ENCODE data around the gene ASCL1. TPM values are rescaled to one million over a fixed set of nuclear protein-coding genes. Genes with fewer than 3 reads are reported as not detected.

The ASCL1 gene
- total RNA-seq, 1 experiment from 2014 or later = not detected

DNA sequence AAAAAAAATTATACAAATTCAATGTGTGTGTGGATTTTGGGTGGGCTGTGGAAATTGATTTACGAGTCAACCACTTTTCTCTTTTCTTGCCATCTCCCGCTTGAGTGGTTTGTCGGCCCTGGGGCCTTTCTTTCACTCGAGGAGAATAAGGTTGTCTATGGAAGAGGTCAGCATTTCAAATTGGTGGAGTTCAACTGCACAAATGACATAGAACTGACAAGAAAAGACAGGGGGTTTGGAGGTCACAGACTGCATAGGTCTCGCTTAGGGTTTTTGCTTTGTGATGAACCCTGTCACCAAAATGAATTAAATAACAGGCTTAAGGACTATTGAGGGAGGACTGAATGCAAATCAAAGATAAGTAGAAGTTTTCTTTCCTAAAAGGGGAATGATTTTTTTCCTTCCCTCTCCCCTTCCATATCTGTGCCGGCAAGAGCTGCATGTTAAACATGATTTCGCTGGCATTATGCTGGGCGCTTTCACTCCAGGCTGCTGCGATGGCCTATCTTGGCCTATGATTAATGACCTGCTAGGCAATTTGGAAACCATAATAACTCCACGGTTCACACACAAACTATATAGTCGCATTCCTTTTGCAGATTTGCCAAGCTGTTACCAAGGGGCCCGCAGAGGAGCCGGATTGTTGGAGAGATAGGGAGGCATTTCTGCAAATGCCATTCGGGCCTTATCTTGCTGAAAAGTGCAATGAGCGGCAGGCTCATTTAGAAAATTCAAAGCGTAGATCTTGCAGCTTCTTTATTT is 20.7 kb downstream of the ASCL1 start:
- no TSS peak for BruUV-seq (replicated peaks)

DNA sequence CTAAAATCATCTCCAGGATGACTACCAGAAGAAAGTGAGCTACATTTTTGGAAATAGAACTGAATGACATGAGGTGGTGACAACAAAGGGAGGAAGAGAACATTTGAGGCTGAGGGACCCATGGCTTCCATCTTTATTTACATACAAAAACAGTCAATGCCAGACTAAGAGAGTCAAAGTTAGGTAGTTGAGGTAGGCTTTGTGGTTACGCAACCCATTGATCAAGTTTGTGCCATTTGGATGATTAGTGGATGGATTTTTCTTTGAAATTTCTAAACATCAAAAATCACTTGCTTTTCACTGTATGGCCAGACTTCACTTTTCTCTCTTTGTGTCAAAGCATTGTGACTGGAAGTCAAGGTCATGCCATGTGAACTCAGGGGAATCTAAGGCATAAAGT is 22.9 kb downstream of the ASCL1 start:
- Mint-ChIP-seq H3K36me3 (ENCODE audit: insufficient read depth, unreplicated experiment) (no peaks in the 10 kb centered on the region), H3K4me1 (ENCODE audit: insufficient read depth, unreplicated experiment) (no peaks in the 10 kb centered on the region), H3K9me3 (ENCODE audit: unreplicated experiment) (peaks cover 16% of the 10 kb centered on the region), H3K4me3 (ENCODE audit: unreplicated experiment) (no peak overlapping the region), H3K27ac (ENCODE audit: low read depth, unreplicated experiment) (no peak overlapping the region), H3K27me3 (ENCODE audit: insufficient read depth, unreplicated experiment) (no peaks in the 10 kb centered on the region)
- intact Hi-C loops (cut with micrococcal nuclease) = no loop called here
- no TSS peak for BruUV-seq (replicated peaks)
- CTCF ChIA-PET = no interaction called here
- TF ChIP-seq, protein P1, sequence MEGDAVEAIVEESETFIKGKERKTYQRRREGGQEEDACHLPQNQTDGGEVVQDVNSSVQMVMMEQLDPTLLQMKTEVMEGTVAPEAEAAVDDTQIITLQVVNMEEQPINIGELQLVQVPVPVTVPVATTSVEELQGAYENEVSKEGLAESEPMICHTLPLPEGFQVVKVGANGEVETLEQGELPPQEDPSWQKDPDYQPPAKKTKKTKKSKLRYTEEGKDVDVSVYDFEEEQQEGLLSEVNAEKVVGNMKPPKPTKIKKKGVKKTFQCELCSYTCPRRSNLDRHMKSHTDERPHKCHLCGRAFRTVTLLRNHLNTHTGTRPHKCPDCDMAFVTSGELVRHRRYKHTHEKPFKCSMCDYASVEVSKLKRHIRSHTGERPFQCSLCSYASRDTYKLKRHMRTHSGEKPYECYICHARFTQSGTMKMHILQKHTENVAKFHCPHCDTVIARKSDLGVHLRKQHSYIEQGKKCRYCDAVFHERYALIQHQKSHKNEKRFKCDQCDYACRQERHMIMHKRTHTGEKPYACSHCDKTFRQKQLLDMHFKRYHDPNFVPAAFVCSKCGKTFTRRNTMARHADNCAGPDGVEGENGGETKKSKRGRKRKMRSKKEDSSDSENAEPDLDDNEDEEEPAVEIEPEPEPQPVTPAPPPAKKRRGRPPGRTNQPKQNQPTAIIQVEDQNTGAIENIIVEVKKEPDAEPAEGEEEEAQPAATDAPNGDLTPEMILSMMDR (IDR thresholded peaks at IDR 0.05; ENCODE audit: unreplicated experiment) = no peak
- POLR2A ChIA-PET = no interaction called here
- no peak for DNase-seq (ENCODE audit: unreplicated experiment)

More for the DNA sequence above, 20.7 kb downstream of the ASCL1 start:
- Mint-ChIP-seq H3K4me3 (ENCODE audit: unreplicated experiment) (no peak overlapping the region), H3K27me3 (ENCODE audit: insufficient read depth, unreplicated experiment) (no peaks in the 10 kb centered on the region), H3K36me3 (ENCODE audit: insufficient read depth, unreplicated experiment) (no peaks in the 10 kb centered on the region), H3K27ac (ENCODE audit: low read depth, unreplicated experiment) (no peak overlapping the region), H3K4me1 (ENCODE audit: insufficient read depth, unreplicated experiment) (no peaks in the 10 kb centered on the region), H3K9me3 (ENCODE audit: unreplicated experiment) (peaks cover 11% of the 10 kb centered on the region)
- intact Hi-C loops (cut with micrococcal nuclease) = no loop called here
- TF ChIP-seq, protein P1 (IDR thresholded peaks at IDR 0.05; ENCODE audit: unreplicated experiment) = no peak
- POLR2A ChIA-PET = no interaction called here
- DNase-seq (ENCODE audit: unreplicated experiment) = no peak
- CTCF ChIA-PET = interaction anchor here (0.6 to 0.8 kb wide), 3 partner anchors 9 to 515 kb away, joined by 3 to 5 read pairs (median 4); no protein-coding TSS in a partner anchor

DNA sequence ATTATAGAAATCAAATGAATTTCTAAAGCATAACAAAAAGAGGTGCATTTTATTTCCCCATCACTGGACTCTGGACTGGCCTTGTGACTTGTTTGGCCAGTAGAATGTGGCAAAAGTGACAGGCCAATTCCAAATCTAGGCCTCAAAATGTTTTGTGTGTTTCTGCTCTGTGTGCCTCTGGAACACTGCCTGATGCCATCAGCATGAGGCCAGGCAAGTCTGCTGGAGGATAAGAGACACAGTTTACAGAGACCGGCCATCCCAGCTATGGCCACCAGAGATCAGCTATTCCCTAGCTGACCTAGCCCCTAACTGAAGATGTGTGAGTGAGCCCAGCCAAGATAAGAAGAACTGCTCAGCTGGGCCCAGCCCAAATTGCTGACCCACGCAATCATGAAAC is 32.9 kb downstream of the ASCL1 start:
- H3K27ac Mint-ChIP-seq (ENCODE audit: low read depth, unreplicated experiment) = no peak overlapping the region
- no peaks in the 10 kb centered on the region for H3K4me1 Mint-ChIP-seq (ENCODE audit: insufficient read depth, unreplicated experiment)
- TF ChIP-seq, protein P1 (IDR thresholded peaks at IDR 0.05; ENCODE audit: unreplicated experiment) = no peak
- POLR2A ChIA-PET = no interaction called here
- DNase-seq (ENCODE audit: unreplicated experiment) = no peak
- CTCF ChIA-PET = no interaction called here
- BruUV-seq (replicated peaks) = no TSS peak
- no peaks in the 10 kb centered on the region for H3K36me3 Mint-ChIP-seq (ENCODE audit: insufficient read depth, unreplicated experiment)
- H3K9me3 Mint-ChIP-seq (ENCODE audit: unreplicated experiment) = no peaks in the 10 kb centered on the region
- intact Hi-C loops (cut with micrococcal nuclease) = no loop called here
- no peak overlapping the region for H3K4me3 Mint-ChIP-seq (ENCODE audit: unreplicated experiment)
- H3K27me3 Mint-ChIP-seq (ENCODE audit: insufficient read depth, unreplicated experiment) = no peaks in the 10 kb centered on the region

DNA sequence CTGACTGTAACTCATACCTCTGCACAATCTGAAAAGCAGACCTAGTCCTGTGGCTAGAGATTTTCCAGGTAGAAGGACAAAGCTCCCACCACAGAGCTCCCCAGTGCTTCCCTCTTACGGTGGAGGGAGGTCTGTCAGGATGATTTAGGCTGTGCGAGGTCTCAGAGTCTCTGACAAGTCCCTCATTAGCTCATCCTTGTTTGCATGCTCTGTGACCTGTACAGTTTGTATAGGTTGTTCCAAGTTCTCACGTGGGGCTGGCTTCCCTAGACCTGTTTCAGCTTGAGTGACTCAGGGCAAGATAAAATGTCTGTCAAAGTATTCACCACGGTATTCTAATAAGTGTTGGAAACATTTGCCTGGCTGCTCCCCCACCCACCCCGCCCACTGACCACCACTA is 34.8 kb downstream of the ASCL1 start:
- Mint-ChIP-seq H3K27ac (ENCODE audit: low read depth, unreplicated experiment) (no peak overlapping the region), H3K27me3 (ENCODE audit: insufficient read depth, unreplicated experiment) (no peaks in the 10 kb centered on the region), H3K9me3 (ENCODE audit: unreplicated experiment) (peaks cover 10% of the 10 kb centered on the region), H3K36me3 (ENCODE audit: insufficient read depth, unreplicated experiment) (no peaks in the 10 kb centered on the region), H3K4me1 (ENCODE audit: insufficient read depth, unreplicated experiment) (no peaks in the 10 kb centered on the region), H3K4me3 (ENCODE audit: unreplicated experiment) (no peak overlapping the region)
- DNase-seq (ENCODE audit: unreplicated experiment) = no peak
- TF ChIP-seq, protein P1 (IDR thresholded peaks at IDR 0.05; ENCODE audit: unreplicated experiment) = no peak
- intact Hi-C loops (cut with micrococcal nuclease) = no loop called here
- no TSS peak for BruUV-seq (replicated peaks)
- POLR2A ChIA-PET = no interaction called here
- CTCF ChIA-PET = interaction anchor here (0.6 kb wide), 1 partner anchor 351 kb away, joined by 3 read pairs; no protein-coding TSS in a partner anchor
